EH (cell line): ENCODE data around the gene SCAND1.
"Not testable (repeated sequence)": the region's sequence is repeated elsewhere in the genome, so short reads cannot be mapped to it uniquely, and the experiment has no call there.

Experiments
- DNase-seq: peaks from one replicate; pipeline ENCODE4 v3.0.0-alpha.2; 2015; ENCODE audit warnings: low read depth

SCAND1 gene

DNA sequence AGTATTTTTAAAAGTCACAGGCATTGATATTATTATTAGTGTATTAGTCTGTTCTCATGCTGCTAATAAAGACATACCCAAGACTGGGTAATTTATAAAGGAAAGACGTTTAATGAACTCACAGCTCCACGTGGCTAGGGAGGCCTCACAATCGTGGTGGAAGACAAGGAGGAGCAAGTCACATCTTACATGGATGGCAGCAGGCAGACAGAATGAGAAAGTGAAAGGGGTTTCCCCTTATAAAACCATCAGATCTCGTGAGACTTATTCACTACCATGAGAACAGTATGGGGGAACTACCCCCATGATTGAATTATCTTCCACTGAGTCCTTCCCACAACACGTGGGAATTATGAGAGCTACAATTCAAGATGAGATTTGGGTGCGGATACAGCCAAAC is 5.0 kb upstream of the SCAND1 start:
- DNase-seq = not testable (repeated sequence)

DNA sequence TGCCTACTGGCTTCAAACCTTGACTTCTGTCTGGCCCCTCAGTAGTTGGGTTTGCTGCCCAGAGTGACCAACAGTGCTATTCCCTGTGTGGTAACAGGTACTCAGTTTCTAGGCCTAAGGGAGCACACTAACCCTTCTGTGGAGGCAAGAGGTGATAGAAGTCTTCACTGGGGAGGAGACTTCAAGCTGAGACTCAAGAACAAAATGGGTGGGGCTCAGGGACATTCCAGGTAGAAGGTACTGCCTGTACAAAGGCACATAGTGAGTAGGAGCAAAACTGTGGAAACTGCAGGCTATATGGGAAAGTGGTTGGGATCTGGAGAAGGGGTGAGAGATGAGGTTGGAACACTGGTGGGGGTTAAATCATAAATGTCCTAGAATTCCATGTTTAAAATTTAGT is 2.3 kb upstream of the SCAND1 start:
- DNase-seq = no peak

DNA sequence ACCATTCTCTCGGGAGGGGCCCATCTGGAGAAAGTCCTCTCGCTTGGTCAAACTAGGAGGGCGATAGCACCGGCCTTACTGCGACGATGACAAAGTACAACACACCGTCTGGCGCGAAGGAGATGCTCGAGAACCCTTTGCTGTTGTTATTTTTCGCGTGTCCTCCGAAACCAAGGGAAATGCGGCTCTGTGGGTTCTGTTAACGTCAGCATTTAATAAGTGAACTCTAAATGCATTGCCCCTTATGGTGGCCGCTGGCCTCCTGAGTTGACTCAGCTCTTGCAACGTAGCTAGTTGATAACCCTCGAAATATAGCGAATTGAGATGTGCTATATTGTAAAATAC is 577 bp upstream of the SCAND1 start:
- DNase-seq = peak; percentile 51

DNA sequence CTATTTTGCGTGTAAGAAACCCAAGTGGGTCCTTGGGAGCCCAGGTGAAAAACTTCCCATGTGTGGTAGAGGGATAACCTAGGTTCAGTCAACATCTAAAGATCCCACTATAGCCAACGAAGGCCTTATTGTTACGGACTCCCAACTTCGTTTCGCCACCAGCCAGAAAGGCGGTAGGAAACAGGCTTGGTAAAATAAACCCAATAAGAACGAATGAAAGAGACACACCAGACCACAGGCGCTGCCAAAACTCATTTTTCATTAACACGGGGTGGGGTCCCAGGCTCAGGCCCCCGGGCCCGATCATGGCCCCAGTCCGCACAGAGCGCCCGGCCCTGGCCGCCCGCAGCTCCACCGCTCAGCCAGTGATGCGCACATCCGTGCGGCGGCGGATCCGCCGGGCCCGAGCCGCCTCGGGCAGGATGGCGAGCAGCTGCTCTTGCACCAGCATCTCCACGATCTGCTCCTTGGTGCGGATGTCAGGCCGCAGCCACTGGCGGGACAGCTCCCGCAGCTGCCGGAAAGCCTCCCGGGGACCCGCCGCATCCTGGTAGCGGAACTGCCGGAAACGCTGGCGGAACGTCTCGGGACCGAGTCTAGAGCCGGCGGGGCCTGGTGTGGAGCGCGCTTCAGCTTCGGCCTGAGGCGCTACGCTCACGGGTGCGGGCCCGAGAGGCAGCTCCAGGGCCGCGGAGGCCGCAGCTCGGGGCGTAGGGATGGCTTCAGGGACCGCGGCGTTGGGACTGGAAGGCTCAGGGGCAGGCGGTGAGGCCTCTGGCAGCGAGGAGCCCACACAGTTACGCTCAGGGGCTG is 709 bp downstream of the SCAND1 start:
- peak; percentile 61 for DNase-seq

DNA sequence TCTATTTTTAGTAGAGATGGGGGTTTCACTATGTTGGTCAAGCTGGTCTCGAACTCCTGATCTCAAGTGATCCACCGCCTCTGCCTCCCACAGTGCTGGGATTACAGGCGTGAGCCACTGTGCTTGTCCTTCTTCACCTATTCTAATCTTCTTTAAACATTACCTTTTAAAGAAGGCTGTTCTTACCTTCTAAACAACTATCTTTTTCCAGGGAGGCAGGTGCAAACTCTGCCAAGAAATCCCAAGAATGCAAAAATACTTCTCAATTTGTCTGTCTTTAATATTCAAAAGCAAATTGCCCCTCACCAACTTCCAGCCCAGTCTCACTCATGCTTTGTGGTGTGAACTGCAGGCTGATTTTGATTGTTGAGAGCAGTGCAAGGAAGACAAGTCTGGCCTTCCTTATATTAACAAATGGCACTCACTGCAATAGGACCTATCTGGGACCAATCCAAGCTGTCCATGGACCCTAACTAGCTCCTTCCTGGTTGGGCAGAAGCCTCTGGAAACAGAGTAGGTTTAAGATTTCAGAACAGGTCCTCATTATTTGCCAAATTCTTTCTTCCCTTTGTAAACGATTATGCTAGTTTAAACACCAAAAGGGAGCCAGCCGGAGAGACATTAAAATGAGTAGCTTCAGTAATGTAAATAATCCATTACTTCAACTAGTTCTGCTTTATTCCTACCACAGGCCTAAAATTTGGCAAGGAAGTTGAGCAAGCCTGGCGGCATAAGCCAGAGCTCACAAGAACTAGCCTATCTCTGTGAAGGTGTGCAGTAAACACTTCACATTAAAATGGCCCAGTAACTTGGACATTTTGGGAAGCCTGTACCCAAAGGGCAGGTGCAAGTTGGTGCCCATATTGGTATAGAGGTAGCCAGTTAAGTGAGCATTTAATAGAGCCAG is 1.6 kb downstream of the SCAND1 start:
- DNase-seq = peak; percentile 54

DNA sequence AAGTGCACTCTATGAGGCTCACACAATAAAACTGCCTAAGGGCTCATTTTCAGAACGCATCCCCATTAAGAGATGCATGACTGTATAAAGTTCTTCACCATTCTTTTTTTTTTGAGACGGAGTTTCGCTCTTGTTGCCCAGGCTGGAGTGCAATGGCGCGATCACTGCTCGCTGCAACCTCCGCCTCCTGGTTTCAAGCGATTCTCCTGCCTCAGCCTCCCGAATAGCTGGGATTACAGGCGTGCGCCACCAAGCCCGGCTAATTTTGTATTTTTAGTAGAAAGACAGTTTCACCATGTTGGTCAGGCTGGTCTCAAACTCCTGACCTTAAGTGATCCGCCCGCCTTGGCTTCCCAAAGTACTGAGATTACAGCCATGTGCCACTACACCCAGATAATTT is 2.2 kb downstream of the SCAND1 start:
- not testable (repeated sequence) for DNase-seq

DNA sequence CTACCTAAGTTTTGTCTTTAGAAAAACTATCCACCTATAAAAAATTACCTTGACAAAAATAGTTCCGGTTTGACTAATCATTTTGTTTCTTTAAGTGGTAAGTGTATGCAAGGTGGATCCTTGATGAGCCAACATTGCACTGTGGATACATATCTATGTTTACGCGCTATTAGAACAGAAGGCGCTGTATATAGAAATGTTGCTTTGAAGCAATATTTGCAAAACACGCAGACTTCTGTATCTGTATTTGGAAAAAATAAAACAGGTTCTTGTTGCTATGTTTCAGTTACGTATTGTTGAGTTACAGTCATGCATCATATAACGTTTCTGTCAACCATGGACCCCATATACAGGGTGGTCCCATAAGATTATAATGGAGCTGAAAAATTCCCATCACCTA is 4.2 kb downstream of the SCAND1 start:
- DNase-seq = no peak

DNA sequence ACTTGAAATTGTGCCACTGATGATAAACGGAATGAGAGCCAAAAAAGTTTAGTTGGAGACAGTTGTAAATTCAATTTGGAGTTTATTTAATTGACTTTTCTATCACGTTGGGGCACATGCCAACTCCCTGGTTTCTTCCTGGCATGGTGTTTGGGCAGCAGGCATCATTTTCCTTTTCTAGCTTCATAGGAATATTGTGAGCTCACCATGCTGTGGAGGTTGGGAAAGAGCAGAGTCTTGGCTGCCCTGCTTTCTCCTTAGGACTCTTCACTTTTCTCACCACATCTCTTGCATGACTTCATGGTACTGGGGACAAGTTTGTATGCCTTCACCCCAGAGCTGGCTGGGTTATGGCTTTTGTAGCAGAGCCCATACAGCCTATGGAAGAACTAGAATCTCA is 6.4 kb downstream of the SCAND1 start:
- no peak for DNase-seq

DNA sequence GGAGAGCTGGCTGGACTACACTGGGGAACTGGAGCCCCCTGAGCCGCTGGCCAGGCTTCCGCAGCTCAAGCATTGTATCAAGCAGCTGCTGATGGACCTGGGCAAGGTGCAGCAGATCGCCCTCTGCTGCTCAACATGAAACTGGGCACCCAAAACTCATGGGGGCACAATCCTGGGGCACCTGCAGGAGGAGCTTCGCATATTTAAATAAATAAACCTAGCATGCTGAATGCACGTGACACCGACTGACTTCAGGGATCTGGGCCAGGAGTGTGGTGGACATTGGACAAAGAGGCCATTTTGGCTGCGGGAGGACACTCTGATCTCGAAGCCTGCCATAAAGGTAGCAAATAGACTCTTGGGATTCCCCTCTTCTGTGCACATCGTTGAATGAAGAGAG is 6.8 kb downstream of the SCAND1 start:
- DNase-seq = peak; percentile 30

DNA sequence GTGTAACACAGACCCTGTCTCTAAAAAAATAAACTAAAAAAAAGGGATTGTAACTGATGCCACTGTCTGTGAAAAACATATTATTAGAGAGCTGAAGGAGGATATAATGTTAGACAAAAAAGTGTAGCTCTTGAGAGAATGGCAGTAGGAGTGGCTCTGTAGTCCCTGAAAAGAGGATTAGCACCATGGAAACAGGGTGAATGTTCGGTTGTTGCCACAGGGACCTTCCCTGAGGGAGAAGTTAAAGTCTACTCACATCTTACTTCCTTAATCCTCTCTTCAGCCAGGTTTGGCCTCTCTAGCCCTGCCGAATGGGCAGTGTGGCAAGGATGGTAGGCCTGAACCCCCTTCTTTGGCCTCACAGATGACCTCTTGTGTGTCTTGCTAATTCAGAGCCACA is 12.1 kb downstream of the SCAND1 start:
- DNase-seq = no peak

DNA sequence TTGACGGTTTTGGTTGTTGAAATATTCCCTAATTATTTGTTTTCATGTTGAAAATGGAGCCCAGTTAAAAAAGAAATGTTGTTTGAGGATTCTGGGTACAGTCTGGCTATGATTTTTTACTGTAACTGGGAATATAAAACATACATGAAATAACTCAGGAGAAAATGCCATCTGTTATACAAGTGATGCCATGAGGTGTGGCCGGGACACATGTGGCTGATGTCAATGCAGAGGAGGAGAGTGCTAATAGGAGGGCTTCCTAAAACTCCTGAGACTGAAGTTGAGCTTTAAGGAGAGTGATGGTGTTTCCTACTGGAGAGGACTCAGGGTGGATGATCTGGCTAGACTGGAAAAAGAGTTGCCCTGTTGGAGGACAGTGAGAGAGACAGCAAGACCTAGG is 12.7 kb downstream of the SCAND1 start:
- DNase-seq = no peak

DNA sequence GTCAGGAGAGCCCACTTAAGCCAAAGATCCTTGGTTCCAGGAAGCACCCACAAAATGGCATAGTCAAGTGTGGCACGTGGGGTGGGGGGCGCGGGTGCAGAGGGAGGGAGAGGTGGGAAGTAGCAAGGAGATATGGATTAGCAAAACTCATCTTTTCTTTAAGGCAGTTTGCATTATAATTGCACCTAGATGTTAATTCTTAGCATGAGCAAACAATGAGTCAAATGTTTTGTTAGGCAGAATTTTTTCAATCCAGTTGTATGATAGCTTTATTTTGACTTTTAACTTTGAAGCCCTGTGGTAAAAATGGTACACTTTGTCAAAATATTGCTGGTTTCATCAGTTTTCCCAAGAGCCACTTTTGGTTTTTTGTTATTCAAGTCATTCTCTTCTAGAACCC is 15.0 kb downstream of the SCAND1 start:
- DNase-seq = peak; percentile 22

DNA sequence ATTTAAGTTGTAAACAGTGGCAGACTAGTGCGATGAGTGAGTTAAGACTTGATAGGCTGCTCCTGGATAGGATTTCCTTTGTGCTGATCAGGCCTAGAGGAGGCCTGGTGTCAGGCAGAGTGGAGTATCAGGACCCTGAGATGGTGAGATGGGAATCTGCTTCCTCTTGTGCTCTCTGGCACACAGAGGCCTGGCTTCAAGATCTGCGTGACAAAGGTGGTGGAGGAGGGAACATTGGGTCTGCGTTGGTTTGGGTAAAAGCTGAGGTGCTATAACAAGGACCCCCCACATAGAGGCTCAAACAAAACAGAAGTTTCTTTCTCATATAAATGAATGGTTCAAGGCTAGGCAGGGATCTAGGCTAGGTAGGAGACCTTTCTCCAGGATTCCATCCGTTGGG is 20.3 kb downstream of the SCAND1 start:
- DNase-seq = no peak

DNA sequence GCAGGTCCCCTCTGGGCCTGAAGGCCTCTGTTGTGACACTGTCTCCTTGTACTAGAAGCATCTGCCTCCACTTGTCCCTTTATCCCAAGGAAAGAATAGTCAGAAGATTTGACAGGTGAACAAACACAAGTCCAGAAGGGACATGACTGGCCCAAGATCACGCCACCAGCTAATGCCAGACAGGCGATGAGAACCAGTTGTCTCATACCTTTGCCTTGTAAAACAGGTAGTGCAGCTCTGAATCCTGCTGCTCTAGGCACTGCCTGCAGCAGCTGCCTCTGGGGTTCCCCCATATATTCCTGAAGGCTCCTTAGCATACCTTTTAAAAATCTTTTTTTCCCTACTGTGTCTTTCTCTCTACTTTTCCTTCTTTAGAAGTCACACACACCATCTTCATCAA is 25.0 kb downstream of the SCAND1 start:
- no peak for DNase-seq

DNA sequence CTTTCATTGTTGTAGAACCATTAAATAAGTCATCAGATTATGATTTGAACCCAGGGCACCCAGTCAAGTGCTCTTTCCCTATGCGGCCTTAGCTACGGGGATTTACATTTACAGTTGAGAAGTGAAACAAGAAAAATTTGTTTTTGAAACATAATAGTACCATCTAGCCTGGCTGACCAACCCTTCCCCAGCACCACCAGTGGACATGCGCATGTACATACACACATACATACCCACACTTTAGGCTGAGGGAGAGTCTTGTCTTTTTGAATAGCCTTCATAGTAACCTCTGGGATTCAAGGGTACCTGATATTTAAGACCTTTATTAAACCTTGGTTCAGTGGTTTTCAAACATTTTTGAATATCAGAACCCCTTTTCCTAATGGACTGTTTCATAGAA is 33.8 kb downstream of the SCAND1 start:
- DNase-seq = no peak

DNA sequence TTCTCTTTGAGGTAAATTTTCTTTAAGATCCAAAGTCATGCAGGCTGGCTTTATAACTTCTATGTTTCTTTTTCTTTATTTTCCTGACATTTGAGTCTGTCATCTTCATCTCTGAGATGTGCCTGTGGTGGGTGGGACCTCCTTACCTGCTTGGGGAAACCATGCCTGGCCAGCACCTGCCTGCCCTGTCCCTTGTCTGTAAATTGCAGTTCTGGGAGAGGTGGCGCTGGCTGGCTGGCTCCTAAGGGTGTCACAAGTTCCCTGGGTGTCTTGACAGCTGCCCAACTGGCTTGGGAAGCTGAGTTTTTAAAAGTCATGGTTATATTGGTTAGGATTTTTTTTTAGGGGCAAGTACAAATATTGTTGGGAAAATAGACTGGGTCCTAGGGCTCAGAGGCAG is 36.3 kb downstream of the SCAND1 start:
- DNase-seq = no peak

DNA sequence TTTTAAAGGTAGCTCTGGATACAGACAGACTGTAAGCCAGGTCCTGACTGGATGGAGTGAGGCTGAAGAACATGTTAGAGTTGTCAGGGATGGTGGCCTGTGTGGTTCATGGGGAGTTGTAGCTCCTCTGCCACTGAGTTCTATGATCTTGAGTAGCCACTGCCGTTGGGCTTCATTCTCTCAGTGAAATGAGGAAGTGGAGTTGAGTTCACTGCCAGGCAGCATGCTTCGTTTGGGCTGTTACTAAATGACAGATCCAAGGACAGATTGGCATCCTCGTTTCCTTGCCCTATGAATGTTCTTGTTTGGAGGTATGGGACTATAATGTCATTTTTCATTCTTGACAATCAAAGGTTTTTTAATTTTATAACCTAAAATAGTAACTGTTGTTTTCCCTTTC is 37.2 kb downstream of the SCAND1 start:
- DNase-seq = no peak

DNA sequence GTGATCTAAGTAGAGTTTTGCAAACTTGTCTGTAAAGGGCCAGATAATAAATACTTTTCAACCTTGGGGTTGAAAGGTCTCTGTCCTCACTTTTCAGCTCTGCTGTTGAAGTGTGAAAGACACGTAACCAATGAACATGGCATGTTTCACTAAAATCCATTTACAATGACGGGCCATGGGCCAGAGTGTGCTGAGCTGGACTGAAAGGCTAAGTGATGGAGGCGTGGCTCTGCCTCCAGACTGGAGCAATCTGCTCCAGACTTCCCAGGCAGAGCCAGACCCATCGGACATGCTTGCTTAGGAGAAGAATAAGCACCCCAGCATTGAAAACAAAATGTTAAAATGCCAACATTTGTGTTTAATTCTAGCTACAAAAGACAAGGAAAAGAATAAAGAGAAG is 41.4 kb downstream of the SCAND1 start:
- no peak for DNase-seq

DNA sequence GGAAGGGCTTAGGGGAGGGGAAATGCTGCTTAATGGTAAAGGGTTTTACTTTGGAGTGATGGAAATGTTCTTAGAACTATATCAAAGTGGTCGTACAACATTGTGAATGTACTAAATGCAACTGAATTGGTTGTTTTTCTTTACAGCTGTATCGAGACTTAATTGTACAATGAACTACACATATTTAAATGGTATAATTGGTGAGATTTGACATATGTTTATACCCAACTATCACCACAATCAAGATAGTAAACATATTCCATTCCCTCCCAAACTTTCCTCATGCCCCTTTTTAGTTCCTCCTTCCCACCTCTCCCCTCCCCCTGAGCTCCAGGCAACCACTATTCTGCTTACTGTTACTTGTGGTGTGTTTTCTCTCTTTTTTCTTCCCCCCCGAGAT is 44.0 kb downstream of the SCAND1 start:
- DNase-seq = no peak

DNA sequence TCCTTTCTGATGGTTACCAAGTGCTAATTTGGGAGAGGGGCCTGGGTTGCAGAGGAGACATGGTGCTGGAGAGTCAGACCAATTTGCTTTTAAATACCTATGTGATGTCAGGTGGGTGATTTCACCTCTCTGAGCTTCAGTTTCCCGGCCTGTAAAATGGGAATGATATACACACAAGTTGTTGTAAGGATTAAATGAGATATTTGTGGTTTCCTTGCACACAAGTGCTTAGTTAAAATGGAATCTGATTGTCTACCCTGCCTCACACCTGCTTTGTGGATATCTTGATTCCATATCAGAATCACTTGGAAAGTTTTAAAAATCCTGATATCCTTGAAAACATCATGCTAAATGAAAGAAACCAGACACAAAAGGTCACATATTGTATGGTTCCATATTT is 44.5 kb downstream of the SCAND1 start:
- no peak for DNase-seq

DNA sequence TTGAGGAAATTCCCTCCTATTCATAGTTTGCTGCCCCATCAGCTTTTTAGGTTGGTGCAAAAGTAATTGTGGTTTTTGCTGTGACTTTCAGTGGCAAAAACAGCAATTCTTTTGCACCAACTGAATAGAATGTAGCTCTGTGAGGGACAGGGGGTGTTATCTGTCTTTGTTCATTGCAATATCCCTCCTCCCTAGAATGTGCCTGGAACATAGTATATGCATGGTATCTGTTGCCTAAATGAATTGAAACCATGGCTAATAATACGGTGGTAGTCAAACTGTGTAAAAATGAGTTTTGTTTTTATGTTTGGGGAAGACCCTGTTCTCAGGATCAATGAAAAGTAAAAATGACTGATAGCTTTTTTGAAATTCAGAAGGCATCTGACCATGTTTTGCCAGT is 45.1 kb downstream of the SCAND1 start:
- DNase-seq = no peak

DNA sequence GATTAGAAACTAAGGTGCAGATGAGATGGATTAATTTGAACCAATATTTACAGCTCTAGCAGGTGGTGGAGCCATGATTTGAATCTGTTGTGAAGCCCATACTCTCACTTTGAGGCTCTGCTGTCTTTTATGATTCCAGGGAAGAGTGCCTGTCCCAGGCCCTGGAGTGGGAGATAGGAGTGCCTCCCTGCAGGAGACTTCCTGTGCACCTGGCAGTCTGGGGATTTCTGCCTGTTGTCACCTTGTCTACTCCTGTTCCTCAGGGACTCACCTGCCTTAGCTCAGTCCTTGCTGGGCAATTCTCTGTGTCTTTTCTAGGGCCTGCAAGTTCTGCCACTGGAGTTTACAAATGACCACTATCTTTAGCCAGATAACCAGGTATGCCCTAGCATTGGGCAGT is 46.3 kb downstream of the SCAND1 start:
- no peak for DNase-seq

DNA sequence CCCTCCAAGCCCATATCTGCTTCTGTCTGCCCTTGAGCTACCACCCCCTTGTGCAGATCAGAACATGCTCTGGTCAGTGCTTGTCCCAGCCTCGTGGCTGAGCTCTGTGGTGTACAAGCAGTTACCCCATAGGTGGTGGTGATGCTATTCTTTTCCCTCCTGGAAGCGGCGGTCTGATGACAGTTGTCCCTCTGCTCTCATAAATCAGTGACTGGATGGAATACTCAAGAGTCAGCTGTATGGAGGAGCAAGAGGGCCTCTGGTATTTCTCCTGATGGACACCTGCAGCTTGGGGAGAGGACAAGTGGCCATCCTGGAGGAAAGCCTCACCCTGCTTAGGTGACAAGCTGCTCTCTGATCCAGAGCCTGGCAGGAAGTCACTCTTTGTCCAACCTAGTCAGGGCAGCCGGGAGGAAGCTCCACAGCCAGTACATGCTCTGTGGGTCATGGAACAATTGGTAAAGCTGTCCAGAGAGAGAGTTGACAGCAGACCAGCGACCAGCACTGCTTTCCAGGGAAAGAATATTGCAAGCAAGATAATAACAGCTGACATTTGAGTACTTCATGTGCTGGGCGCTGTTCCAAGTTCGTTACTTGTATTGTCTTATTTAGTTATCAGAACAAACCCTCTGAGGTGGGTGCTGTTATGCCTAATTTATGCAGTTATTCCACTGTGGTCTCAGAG is 47.1 kb downstream of the SCAND1 start:
- no peak for DNase-seq
